Measurements from ENCODE around the gene RNF149.
"Not testable (repeated sequence)": the region's sequence is repeated elsewhere in the genome, so short reads cannot be mapped to it uniquely, and the experiment has no call there.

RNF149 gene

GRCh38 chr2:101308432-101309210 lies at the start of gene RNF149:
Gene RNF149 (minus strand): TSS chr2:101308701. CDS start chr2:101308588, 113 bp downstream.
- DNase-seq = peak; percentile 62 to 75

GRCh38 chr2:101357376-101357775 lies 48.9 kb upstream of the RNF149 start:
- DNase-seq = no peak

- DNase-seq = no peak
Measured at GRCh38 chr2:101356521-101356920, 48.0 kb upstream of the RNF149 start.

GRCh38 chr2:101356055-101356454 lies 47.6 kb upstream of the RNF149 start:
- no peak for DNase-seq

GRCh38 chr2:101355401-101356054 lies 47.0 kb upstream of the RNF149 start:
- DNase-seq = no peak

- no peak for DNase-seq
Measured at GRCh38 chr2:101354420-101355311, 46.2 kb upstream of the RNF149 start.

- DNase-seq = not testable (repeated sequence)
Measured at GRCh38 chr2:101352631-101353030, 44.1 kb upstream of the RNF149 start.

GRCh38 chr2:101351207-101351606 lies 42.7 kb upstream of the RNF149 start:
- DNase-seq = no peak

GRCh38 chr2:101349893-101350662 lies 41.6 kb upstream of the RNF149 start:
- no peak for DNase-seq

- no peak for DNase-seq
Measured at GRCh38 chr2:101348883-101349282, 40.4 kb upstream of the RNF149 start.

- no peak for DNase-seq
Measured at GRCh38 chr2:101346909-101347308, 38.4 kb upstream of the RNF149 start.

- DNase-seq = no peak
Measured at GRCh38 chr2:101344137-101344536, 35.6 kb upstream of the RNF149 start.

- no peak for DNase-seq
Measured at GRCh38 chr2:101342625-101343008, 34.1 kb upstream of the RNF149 start.

- peak; percentile 37 to 62 for DNase-seq
Measured at GRCh38 chr2:101341901-101342624, 33.6 kb upstream of the RNF149 start.

GRCh38 chr2:101341421-101341820 lies 32.9 kb upstream of the RNF149 start:
- peak in 1 of 2 experiments; percentile 10 for DNase-seq

GRCh38 chr2:101340141-101340551 lies 31.6 kb upstream of the RNF149 start:
- no peak for DNase-seq

GRCh38 chr2:101339266-101339880 lies 30.9 kb upstream of the RNF149 start:
- DNase-seq = no peak

GRCh38 chr2:101337877-101338276 lies 29.4 kb upstream of the RNF149 start:
- DNase-seq = no peak

- DNase-seq = no peak
Measured at GRCh38 chr2:101332885-101333766, 24.6 kb upstream of the RNF149 start.

GRCh38 chr2:101331202-101331601 lies 22.7 kb upstream of the RNF149 start:
- DNase-seq = no peak
